GM19025 (cell line): Measurements from ENCODE around the gene C16orf86.

Experiments used
- ATAC-seq: cut with Tn5 transposase; IDR thresholded peaks from one replicate; pipeline ENCODE4 v1.9.1; 2021; ENCODE audit warnings: mild to moderate bottlenecking, low read depth, moderate library complexity; ENCODE audit not compliant: unreplicated experiment

Gene C16orf86

DNA sequence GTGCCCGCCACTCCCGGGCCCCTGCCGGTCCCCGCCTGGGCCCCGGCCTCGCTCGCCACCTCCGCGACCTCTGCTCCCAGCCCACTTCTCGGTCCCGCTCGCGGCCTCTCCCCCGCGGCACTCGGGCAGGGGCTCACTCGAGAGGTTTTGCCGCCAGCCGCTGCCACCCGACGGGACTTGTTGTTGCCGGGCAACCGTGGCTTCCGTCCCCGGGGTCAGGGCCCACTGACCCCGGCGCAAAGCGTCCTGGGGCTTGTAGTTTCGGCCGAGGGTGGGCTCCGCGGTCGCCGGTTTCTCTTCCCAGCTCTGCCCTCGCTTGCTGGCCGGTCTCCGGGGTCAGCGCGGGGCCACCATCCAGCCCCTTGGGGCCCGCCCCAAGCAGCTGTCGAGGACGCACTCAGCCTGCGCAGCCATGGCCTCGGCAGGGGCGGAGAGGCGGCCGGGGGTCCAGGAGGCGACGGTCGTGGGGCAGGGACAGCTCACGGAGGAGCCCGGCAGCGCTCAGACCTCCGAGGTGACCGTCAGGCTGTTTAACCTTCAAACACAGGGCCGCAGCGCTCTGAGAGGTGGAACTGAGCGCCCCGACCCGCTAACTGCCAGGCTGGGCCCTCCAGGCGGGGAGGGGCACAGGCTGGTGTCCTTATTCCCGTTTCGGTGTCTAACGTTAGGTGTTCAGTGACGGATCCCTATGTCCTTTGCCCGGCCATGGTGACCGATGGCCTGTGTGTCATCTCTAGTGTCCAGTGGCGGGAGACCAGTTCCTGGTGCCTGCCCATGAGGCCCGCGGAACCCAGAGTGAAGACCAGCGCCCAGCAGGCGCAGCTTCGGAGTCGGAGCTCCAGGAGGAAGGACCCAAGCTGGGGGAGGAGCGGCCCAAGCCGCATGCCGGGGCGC, at the start of gene C16orf86, which contains the start of gene ENKD1:
Gene C16orf86 (plus strand): TSS at position 256 of the 894 bp plus-strand sequence. CDS start 157 bp downstream, at position 413.
Gene ENKD1 (minus strand): TSS at position 192 of the 894 bp plus-strand sequence. CDS start 308 bp downstream, outside the sequence.
- ATAC-seq: peak; percentile 68

- ATAC-seq: no peak
These were observed 38.4 kb upstream of the C16orf86 start for GRCh38 chr16:67628216-67628615.

- ATAC-seq: no peak
These were observed 34.0 kb upstream of the C16orf86 start for GRCh38 chr16:67632415-67633172.

DNA sequence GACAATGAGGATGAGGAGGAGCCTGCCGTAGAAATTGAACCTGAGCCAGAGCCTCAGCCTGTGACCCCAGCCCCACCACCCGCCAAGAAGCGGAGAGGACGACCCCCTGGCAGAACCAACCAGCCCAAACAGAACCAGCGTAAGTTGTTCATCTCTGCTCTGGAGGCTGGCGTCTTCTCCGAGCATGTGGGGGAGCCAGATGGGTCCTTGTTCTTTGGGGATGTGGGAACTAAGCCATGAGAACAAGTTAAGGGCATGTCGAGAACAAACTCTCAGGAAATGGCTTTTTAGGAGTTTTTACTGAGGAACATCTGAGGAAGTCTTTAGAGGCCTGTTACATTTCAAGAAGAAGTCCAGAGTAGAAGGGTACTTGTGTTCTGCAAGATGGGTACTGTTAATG, 29.9 kb upstream of the C16orf86 start:
- ATAC-seq: no peak

DNA sequence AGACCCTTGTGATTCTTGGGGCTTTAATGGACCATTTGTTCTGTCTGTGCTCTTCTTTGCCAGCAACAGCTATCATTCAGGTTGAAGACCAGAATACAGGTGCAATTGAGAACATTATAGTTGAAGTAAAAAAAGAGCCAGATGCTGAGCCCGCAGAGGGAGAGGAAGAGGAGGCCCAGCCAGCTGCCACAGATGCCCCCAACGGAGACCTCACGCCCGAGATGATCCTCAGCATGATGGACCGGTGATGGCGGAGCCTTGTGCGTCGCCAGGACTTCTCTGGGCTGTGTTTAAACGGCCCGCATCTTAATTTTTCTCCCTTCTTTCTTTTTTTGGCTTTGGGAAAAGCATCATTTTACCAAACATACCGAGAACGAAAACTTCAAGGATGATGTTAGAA, 29.0 kb upstream of the C16orf86 start:
- ATAC-seq: no peak

DNA sequence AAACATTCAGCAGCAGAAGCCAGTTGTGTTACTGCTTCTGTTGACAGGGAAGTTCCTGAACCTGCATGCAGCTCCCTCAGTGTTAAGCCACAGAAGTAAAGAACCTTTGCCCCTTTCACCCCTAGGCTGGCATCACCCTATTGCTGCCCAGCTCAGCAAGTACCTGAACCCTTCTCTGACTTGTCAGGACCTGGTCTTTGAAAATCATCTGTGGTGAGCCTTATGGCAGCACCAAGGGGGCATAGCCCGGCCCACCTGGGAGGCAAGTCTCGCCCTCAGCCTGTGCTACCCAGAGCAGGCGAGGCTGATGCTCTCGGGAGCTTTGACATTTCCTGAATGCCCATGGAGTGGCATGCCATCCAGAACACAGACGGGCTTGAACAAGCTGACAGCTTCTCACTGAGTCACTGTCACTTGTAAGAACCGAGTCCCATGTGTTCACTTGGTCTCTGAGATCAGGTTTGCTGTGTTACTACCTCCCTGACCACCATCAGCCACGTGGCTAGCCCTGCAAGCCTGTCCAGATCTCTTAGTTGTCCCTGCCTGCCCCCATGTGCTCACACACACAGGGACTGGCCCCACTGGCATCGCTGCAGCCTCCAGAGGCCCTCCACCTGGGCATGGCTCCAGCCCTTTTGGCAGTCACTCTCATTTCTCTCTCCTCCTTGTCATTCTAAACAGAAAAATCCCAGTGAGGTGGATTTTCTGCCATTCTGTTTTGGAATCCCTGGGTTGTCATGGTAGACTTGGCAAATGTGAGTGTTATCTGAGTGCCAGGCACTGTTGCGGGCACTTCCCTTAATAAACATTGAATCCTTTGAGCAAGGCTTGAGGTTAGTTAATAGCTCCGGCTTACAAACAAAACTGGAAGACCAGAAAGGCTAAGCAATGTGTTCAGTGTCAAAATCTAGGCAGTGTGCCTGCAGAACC, 24.6 kb upstream of the C16orf86 start:
- ATAC-seq: no peak

- ATAC-seq: no peak
These were observed 22.6 kb upstream of the C16orf86 start for GRCh38 chr16:67644038-67644437.

DNA sequence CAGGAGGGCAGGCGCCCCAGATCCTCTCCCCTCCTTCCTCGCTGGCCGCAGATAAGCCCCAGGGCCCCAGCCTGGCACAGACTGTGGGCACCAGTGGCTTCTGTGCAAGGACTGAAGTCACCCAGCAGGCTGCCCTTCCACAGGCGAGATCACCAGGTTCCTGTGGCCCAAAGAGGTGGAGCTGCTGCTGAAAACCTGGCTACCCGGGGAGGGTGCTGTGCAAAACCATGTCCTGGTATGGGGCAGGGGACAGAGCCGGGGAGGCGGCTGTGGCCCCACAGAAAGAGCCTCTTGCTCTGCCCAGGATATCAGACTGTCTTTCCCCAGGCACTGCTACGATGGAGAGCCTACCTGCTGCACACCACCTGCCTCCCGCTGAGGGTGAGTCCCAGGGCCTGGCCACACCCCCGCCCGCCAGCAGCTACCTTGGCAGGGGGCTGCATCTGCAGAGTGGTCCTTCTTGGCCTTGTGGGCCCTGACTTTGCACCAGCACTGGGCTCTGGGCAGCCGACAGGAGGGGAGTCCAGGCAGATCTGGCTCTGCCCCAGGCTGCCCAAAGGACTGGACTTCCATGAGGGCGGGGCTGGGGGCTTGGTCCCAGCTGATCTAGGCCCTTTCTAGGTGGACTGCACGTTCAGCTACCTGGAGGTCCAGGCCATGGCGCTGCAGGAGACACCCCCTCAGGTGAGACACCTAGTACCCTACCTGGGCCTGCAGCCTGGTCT, 21.1 kb upstream of the C16orf86 start:
- ATAC-seq: no peak

GRCh38 chr16:67647111-67647651, 19.4 kb upstream of the C16orf86 start:
- ATAC-seq: no peak

- no peak for ATAC-seq
These were observed 18.9 kb upstream of the C16orf86 start for GRCh38 chr16:67647681-67648080.

GRCh38 chr16:67648088-67648763, 18.4 kb upstream of the C16orf86 start:
- ATAC-seq: no peak

DNA sequence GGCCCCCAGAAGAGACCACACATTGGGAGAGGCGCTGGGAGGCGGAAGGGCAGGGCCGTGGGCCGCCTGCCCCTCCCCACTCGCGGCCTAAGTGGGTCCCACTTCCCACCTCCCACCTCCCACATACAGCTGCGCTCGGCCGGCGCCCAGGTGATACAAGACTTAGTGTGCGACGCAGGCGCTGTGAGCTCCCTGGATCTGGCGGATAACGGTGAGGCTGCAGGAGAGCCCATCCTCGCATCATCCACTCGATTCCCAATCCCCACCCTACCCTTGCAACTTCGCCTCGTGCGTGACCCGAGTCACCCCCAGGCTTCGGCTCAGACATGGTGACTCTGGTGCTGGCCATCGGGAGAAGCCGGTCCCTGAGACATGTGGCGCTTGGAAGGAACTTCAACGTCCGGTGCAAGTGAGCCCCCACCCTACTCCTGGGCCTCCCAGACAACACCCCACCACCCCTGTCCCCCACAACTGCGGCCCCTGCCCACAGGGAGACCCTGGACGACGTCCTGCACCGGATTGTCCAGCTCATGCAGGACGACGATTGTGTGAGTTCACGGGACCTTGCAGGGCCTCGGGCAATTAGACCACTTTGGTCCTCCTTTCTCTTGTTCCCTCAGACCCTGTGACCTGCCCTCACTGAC, 17.7 kb upstream of the C16orf86 start:
- no peak for ATAC-seq

- ATAC-seq: no peak
These were observed 17.1 kb upstream of the C16orf86 start for GRCh38 chr16:67649494-67649931.

DNA sequence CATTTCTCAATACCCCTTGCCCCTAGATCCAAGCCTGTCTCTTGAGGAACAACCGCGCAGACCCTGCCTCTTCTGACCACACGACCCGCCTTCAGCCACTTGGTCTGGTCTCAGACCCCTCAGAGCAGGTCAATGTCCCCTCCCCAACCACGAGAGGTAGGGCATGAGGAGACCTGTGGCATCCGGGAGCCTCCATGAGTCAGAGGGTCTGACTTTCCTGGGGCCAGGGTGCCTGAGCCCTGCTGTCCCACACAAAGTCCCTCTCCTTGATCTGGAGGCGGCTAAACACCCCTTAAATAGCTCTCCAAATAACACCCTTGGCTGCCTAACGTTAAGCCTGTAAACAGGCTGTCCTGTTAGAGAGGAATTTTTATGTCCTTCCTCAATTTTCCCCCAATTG, 16.6 kb upstream of the C16orf86 start:
- ATAC-seq: no peak

- ATAC-seq: no peak
These were observed 15.6 kb upstream of the C16orf86 start for GRCh38 chr16:67651039-67651438.

GRCh38 chr16:67651847-67652246, 14.8 kb upstream of the C16orf86 start:
- ATAC-seq: no peak

DNA sequence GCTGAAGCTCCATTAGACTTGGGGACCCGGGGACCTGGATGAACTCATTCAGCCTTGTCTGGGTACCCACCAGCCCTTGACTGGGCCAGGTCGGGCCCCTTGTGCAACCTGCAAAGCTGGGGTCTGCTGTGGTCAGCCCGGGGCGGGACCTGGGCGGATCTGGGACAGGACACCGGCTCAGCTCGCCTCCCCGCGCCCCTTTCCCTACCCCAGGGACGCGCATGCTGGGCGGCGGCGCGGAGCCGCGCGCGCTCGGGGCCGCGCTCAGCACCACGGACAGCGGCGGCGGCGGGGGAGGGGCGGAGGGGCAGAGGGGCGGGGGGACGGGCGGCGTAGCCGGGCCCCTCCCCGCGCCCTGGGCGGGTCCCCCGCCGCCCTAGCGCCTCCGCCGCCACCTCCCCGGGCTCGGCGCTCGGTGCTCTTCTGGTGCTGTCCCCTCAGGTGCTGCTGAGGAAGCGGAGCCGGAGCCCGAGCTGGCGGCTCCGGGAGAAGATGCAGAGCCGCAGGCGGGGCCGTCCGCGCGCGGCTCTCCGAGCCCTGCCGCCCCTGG, 14.0 kb upstream of the C16orf86 start:
- no peak for ATAC-seq
